Smooth muscle cell (in vitro differentiated cells): ENCODE data around the gene ECHDC1. TPM values are rescaled to one million over a fixed set of nuclear protein-coding genes. Genes with fewer than 3 reads are reported as not detected.
"Not testable (repeated sequence)": the region's sequence is repeated elsewhere in the genome, so short reads cannot be mapped to it uniquely, and the experiment has no call there.

Experiments used
- DNase-seq: peaks from one replicate; lab custom pipeline; 2025; ENCODE audit not compliant: unreplicated experiment; lab: John Stamatoyannopoulos, UW
- H2AFZ ChIP-seq: fragments of 200-600 bp; sonication (generic); 2 replicates; pipeline ENCODE4 v1.6.0; 2016; ENCODE audit warnings: antibody characterized with exemption, low read depth, mild to moderate bottlenecking
- H3F3A ChIP-seq: fragments of 200-600 bp; sonication (generic); 2 replicates; pipeline ENCODE4 v1.6.0; 2017; ENCODE audit warnings: antibody characterized with exemption, low read depth
- H3K27ac ChIP-seq: fragments of 200-600 bp; sonication (generic); 2 replicates; pipeline ENCODE4 v1.5.1; 2016; ENCODE audit warnings: low read depth, mild to moderate bottlenecking
- H3K27me3 ChIP-seq: fragments of 200-600 bp; sonication (generic); 2 replicates; pipeline ENCODE4 v1.6.1; 2016; ENCODE audit warnings: low read depth, mild to moderate bottlenecking
- H3K36me3 ChIP-seq: fragments of 200-600 bp; sonication (generic); 2 replicates; pipeline ENCODE4 v1.5.1; 2016; ENCODE audit warnings: low read depth
- H3K4me1 ChIP-seq: fragments of 200-600 bp; sonication (generic); 2 replicates; pipeline ENCODE4 v1.5.1; 2016; ENCODE audit warnings: low read depth
- H3K4me2 ChIP-seq: fragments of 200-600 bp; sonication (generic); 2 replicates; pipeline ENCODE4 v1.6.0; 2016; ENCODE audit warnings: mild to moderate bottlenecking
- H3K4me3 ChIP-seq: fragments of 200-600 bp; sonication (generic); 2 replicates; pipeline ENCODE4 v1.5.1; 2016; ENCODE audit warnings: mild to moderate bottlenecking
- H3K79me2 ChIP-seq: fragments of 200-600 bp; sonication (generic); 2 replicates; pipeline ENCODE4 v1.6.0; 2016; ENCODE audit warnings: low read depth, mild to moderate bottlenecking
- H3K9ac ChIP-seq: fragments of 200-600 bp; sonication (generic); 2 replicates; pipeline ENCODE4 v1.6.0; 2016; ENCODE audit warnings: low read depth
- H3K9me3 ChIP-seq: fragments of 200-600 bp; sonication (generic); replicated peaks from 2 replicates; pipeline ENCODE4 v1.5.1; 2016; ENCODE audit warnings: low read depth
- H4K20me1 ChIP-seq: fragments of 200-600 bp; sonication (generic); 2 replicates; pipeline ENCODE4 v1.6.0; 2016; ENCODE audit warnings: low read depth
- CTCF ChIP-seq: fragments of 200-600 bp; sonication (generic); IDR thresholded peaks from 2 replicates; pipeline ENCODE4 v1.5.1; 2017; ENCODE audit warnings: borderline replicate concordance, mild to moderate bottlenecking, antibody characterized with exemption; ENCODE audit not compliant: insufficient read depth, poor library complexity, severe bottlenecking
- WGBS: methylation state at CpG from one replicate; pipeline ENCODE4 v1.1.7; 2016; ENCODE audit warnings: low lambda C conversion rate; 5-methylcytosine and 5-hydroxymethylcytosine counted together
- polyA plus RNA-seq: library from polyadenylated mRNA; unstranded; fragments of >200 nt; fragmentation: Nextera tagmentation; extraction: Ambion mirVana; gene quantifications from 2 replicates; pipeline ENCODE4 v1.2.1, GENCODE V29; 2016
- total RNA-seq: library from RNA; depleted of rRNA; stranded (reverse); fragments of >200 nt; gene quantifications from 2 replicates; pipeline ENCODE4 v1.2.3, GENCODE V29; 2014

Gene ECHDC1
- total and polyA plus RNA-seq, 2 experiments from 2014 or later = 43.0 to 59.3 TPM

- no peak overlapping the region for H3K4me2 ChIP-seq
- H3K9ac ChIP-seq = no peak overlapping the region
- no peak overlapping the region for H3K27ac ChIP-seq
- H3K4me1 ChIP-seq = peaks cover 25% of the 10 kb centered on the region
- no peak for TF ChIP-seq CTCF
- H3K79me2 ChIP-seq = peaks cover 66% of the 10 kb centered on the region
- H3K4me3 ChIP-seq = no peak overlapping the region
- peaks cover 69% of the 10 kb centered on the region for H4K20me1 ChIP-seq
- H2AFZ ChIP-seq = no peak overlapping the region
- no peaks in the 10 kb centered on the region for H3K27me3 ChIP-seq
- DNase-seq = no peak
- no peaks in the 10 kb centered on the region for H3K36me3 ChIP-seq
- H3F3A ChIP-seq = peaks cover 17% of the 10 kb centered on the region
- H3K9me3 ChIP-seq = no peaks in the 10 kb centered on the region
These were observed 3.2 kb downstream of the ECHDC1 start for GRCh38 chr6:127340171-127340570.

GRCh38 chr6:127338936-127339335, 4.5 kb downstream of the ECHDC1 start:
- H3K27me3 ChIP-seq = no peaks in the 10 kb centered on the region
- WGBS = 88% methylated on average over 1 of the region's 1 CpG
- no peaks in the 10 kb centered on the region for H3K36me3 ChIP-seq
- H3K9ac ChIP-seq = no peak overlapping the region
- TF ChIP-seq CTCF = no peak
- H3K9me3 ChIP-seq = no peaks in the 10 kb centered on the region
- no peak overlapping the region for H3K27ac ChIP-seq
- H3K4me2 ChIP-seq = no peak overlapping the region
- no peak for DNase-seq
- H3F3A ChIP-seq = peaks cover 10% of the 10 kb centered on the region
- no peak overlapping the region for H2AFZ ChIP-seq
- peaks cover 77% of the 10 kb centered on the region for H3K79me2 ChIP-seq
- peaks cover 81% of the 10 kb centered on the region for H4K20me1 ChIP-seq
- H3K4me1 ChIP-seq = peaks cover 21% of the 10 kb centered on the region
- no peak overlapping the region for H3K4me3 ChIP-seq

GRCh38 chr6:127332383-127332961, 10.9 kb downstream of the ECHDC1 start:
- no peak overlapping the region for H3K4me2 ChIP-seq
- no peaks in the 10 kb centered on the region for H3K36me3 ChIP-seq
- H3K27me3 ChIP-seq = no peaks in the 10 kb centered on the region
- peaks cover 65% of the 10 kb centered on the region for H4K20me1 ChIP-seq
- H3K79me2 ChIP-seq = peaks cover 52% of the 10 kb centered on the region
- H3F3A ChIP-seq = no peaks in the 10 kb centered on the region
- DNase-seq = no peak
- H3K4me3 ChIP-seq = no peak overlapping the region
- H3K4me1 ChIP-seq = no peaks in the 10 kb centered on the region
- no peak overlapping the region for H3K27ac ChIP-seq
- no peaks in the 10 kb centered on the region for H3K9me3 ChIP-seq
- 60% methylated on average over 4 of the region's 4 CpGs for WGBS
- no peak for TF ChIP-seq CTCF
- H2AFZ ChIP-seq = no peak overlapping the region
- H3K9ac ChIP-seq = no peak overlapping the region

- H3K9ac ChIP-seq, H3K9me3 ChIP-seq, H3K4me3 ChIP-seq, H3K4me2 ChIP-seq, H2AFZ ChIP-seq, H3F3A ChIP-seq, DNase-seq, H3K27ac ChIP-seq, H3K4me1 ChIP-seq, H3K27me3 ChIP-seq, H3K36me3 ChIP-seq: not testable (repeated sequence)
- peaks cover 42% of the 10 kb centered on the region for H3K79me2 ChIP-seq
- 83% methylated on average over 3 of the region's 3 CpGs for WGBS
- peaks cover 56% of the 10 kb centered on the region for H4K20me1 ChIP-seq
These were observed 12.2 kb downstream of the ECHDC1 start for GRCh38 chr6:127331256-127331655.
